Superior temporal gyrus (tissue), 1 donor: Measurements from ENCODE around the gene PIBF1.
"Not testable (repeated sequence)": the region's sequence is repeated elsewhere in the genome, so short reads cannot be mapped to it uniquely, and the experiment has no call there.

ENCODE experiments used
- DNase-seq: peaks from one replicate; pipeline ENCODE4 v3.0.0-alpha.2; 2016; ENCODE audit errors: extremely low spot score

Gene PIBF1

GRCh38 chr13:72823081-72823480 lies 41.1 kb downstream of the PIBF1 start:
- DNase-seq: no peak

- no peak for DNase-seq
Observed at GRCh38 chr13:72823724-72824123, 41.8 kb downstream of the PIBF1 start.

GRCh38 chr13:72834601-72835000 lies 52.7 kb downstream of the PIBF1 start:
- DNase-seq: no peak

GRCh38 chr13:72839831-72840426 lies 58.0 kb downstream of the PIBF1 start:
- peak; percentile 54 for DNase-seq

GRCh38 chr13:72842991-72843390 lies 61.1 kb downstream of the PIBF1 start:
- no peak for DNase-seq

- not testable (repeated sequence) for DNase-seq
Observed at GRCh38 chr13:72845148-72845547, 63.2 kb downstream of the PIBF1 start.

- DNase-seq: no peak
Observed at GRCh38 chr13:72849571-72849970, 67.6 kb downstream of the PIBF1 start.

GRCh38 chr13:72850959-72851677 lies 69.2 kb downstream of the PIBF1 start:
- DNase-seq: no peak

- DNase-seq: no peak
Observed at GRCh38 chr13:72851678-72852014, 69.7 kb downstream of the PIBF1 start.

- no peak for DNase-seq
Observed at GRCh38 chr13:72852207-72852606, 70.3 kb downstream of the PIBF1 start.

- no peak for DNase-seq
Observed at GRCh38 chr13:72853000-72853399, 71.1 kb downstream of the PIBF1 start.

GRCh38 chr13:72864142-72865011 lies 82.4 kb downstream of the PIBF1 start:
- DNase-seq: peak; percentile 67

GRCh38 chr13:72868229-72868628 lies 86.3 kb downstream of the PIBF1 start:
- DNase-seq: no peak

GRCh38 chr13:72875233-72875632 lies 93.3 kb downstream of the PIBF1 start:
- DNase-seq: no peak

GRCh38 chr13:72884101-72884500 lies 102.2 kb downstream of the PIBF1 start:
- DNase-seq: no peak

GRCh38 chr13:72886272-72887067 lies 104.5 kb downstream of the PIBF1 start:
- no peak for DNase-seq

GRCh38 chr13:72889495-72889894 lies 107.6 kb downstream of the PIBF1 start:
- no peak for DNase-seq

GRCh38 chr13:72890546-72890945 lies 108.6 kb downstream of the PIBF1 start:
- DNase-seq: no peak

GRCh38 chr13:72891423-72891822 lies 109.5 kb downstream of the PIBF1 start:
- DNase-seq: no peak

- DNase-seq: no peak
Observed at GRCh38 chr13:72896869-72897268, 114.9 kb downstream of the PIBF1 start.

GRCh38 chr13:72901546-72901945 lies 119.6 kb downstream of the PIBF1 start:
- not testable (repeated sequence) for DNase-seq

GRCh38 chr13:72908416-72908815 lies 126.5 kb downstream of the PIBF1 start:
- DNase-seq: no peak
